ENCODE measurements around the gene CYFIP2.
A peak's percentile ranks its signal among the peaks of the same experiment; 100 is the strongest.

CYFIP2 gene

GRCh38 chr5:157258450-157258849 lies 7.5 kb upstream of the CYFIP2 start:
- DNase-seq (ENCODE audit: low read depth in 2 of 2) = no peak

DNA sequence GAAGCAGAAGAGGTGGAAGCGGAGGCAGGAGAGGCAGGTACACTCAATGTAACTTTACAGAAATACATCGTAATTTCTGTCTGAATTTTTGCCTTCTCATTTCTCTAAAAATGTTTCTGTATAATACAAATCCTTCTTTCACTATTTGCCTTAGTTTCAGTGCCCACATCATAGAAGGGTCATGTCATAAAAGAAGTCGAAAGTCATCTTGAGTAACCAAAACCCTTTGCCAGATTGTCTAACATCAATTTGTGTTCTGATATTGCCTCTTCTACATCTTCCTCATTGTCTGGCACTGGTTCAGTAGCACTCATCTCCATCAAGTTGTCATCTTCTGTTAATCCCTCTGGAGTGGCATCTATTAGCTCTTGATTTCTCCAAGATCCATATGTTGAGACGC lies 6.2 kb upstream of the CYFIP2 start:
- DNase-seq (ENCODE audit: low read depth in 2 of 2) = no peak

- no peak for DNase-seq (ENCODE audit: low read depth in 2 of 2)
Measured at GRCh38 chr5:157263496-157264090, 2.3 kb upstream of the CYFIP2 start.

GRCh38 chr5:157266286-157267007 lies 524 bp downstream of the CYFIP2 start:
- no peak for DNase-seq (ENCODE audit: low read depth in 2 of 2)

GRCh38 chr5:157267025-157267424 lies 1.1 kb downstream of the CYFIP2 start:
- DNase-seq (ENCODE audit: low read depth in 2 of 2) = no peak

GRCh38 chr5:157267761-157268480 lies 2.0 kb downstream of the CYFIP2 start:
- no peak for DNase-seq (ENCODE audit: low read depth in 2 of 2)

DNA sequence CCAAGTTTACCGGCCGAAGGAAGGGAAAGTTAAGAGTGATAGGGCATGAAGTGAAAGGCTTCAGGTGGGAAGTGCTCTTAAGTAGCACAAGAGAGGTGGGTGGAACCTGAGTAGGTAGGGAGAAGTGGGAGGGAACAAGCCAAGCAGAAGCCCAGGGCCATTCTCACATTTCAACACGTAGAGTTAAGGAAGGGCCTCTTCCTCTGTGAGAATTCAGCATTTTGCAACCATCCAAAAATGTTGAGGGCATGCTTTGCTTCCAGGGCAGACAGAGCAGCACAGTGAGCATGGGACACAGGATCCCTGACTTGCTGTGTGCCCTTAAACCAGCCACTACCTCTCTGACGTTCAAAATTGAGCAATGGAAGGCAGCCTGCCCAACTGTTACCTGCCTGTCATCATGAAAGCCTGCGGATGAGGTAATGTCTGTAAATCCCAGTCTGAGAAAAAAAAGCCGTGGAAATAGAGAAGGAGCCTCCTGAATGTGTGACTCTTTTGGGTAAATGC lies 3.3 kb downstream of the CYFIP2 start:
- DNase-seq (ENCODE audit: low read depth in 2 of 2) = no peak

DNA sequence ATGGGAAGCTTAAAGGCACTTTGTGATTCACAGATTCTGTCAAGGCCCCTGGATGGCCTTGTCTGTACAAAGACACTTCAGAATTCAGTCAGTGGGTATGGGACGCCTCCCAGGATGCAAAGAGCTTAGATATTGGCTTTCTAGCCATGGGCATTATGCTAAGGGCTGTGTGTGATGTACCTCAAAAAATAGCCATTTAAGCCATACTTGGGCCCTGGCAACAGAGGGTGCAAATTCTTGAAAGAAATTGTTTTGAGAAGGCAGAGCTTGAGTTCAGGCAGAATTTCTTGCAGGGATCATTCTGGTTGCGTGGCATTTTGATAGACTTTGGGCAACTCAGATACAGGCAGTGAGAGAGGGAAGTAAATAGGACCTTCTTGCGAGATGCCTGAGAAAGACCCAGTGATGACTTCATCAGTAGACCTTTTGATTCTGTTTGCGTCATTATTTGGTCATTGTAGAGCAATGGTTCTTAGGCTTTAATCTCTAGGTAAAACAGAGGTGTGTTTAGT lies 3.9 kb downstream of the CYFIP2 start:
- no peak for DNase-seq (ENCODE audit: low read depth in 2 of 2)

DNA sequence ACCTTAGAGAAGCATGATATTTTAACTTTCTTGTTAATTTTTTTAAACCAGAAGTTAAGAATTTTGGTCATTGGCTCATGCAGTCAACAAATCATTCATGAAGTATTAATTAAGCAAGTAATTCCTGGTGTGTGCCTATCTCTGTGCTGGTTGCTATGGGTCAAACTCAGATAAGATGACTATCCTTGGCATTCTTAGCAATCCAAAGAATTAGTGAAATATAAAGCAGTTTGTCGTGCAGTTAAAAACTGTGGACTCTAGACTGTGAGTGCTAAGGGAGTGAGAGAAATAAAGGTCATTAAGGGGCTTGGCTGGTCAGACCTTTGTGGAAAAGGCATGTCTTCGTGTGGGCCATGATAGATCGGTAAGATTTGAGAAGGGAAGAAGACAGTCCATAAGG lies 4.8 kb downstream of the CYFIP2 start:
- DNase-seq (ENCODE audit: low read depth in 2 of 2) = no peak

DNA sequence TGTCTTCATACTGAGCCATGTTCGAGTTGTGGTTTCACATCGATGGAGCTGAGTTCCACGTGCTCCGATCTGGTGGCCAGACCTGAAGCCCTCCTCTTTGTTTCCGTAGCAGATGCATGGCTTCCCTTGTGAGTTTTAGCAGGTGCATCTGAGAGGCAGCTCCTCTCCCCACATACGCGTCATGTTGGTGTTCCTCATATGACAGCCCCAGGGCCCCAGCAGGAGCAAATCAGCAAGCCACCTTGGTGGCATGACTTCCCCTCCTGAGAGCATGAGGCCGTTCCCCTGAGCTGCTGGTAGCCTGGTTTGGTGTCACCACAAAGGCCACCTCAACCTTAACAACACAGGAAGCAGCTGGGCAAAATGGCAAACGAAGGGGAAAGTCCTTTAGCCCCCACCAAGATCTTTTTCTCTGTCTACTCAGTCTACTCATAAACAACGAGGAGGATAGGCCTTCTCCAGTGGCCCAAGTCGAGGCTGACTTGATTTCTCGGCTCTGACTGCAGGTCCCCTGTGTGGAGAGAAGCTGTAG lies 5.9 kb downstream of the CYFIP2 start:
- DNase-seq (ENCODE audit: low read depth in 2 of 2) = peak in 1 of 2 donors; percentile 58

GRCh38 chr5:157273131-157273556 lies 7.2 kb downstream of the CYFIP2 start:
- DNase-seq (ENCODE audit: low read depth in 2 of 2) = no peak

GRCh38 chr5:157275403-157275802 lies 9.5 kb downstream of the CYFIP2 start:
- no peak for DNase-seq (ENCODE audit: low read depth in 2 of 2)

DNA sequence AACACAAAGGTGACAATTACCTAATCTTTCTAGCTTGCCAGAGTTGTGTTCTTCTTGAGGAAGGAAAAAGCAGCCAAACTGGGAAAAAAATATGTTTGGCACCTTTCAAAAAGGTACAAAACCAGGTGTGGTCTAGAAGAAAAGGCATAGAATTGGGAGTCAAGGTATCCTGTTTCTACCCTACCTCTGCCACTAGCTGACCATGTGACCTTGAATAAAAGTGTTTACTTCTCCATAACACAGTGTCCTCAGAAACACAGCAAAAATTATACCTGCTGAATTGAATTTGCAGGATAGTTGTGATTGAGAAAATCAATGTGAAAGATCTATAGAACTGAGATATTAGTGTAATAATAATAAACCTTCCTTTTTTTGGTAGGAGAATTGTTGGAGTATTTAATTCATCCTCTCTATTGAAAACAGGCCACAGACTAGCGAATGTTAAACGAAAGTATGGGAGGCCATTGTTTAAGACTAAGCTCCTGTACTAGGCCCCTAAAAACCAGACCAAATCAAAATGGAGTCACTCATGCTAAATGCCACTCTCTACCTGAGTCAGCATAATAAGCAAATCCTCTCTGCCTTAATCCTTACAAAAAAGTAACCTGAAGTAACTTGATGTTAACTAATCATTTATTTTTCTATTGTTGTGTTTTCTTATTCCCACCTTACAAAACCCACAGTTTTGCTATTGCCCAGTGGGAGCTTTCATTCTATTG lies 12.6 kb downstream of the CYFIP2 start:
- no peak for DNase-seq (ENCODE audit: low read depth in 2 of 2)

- DNase-seq (ENCODE audit: low read depth in 2 of 2) = no peak
Measured at GRCh38 chr5:157279605-157280239, 13.8 kb downstream of the CYFIP2 start.

DNA sequence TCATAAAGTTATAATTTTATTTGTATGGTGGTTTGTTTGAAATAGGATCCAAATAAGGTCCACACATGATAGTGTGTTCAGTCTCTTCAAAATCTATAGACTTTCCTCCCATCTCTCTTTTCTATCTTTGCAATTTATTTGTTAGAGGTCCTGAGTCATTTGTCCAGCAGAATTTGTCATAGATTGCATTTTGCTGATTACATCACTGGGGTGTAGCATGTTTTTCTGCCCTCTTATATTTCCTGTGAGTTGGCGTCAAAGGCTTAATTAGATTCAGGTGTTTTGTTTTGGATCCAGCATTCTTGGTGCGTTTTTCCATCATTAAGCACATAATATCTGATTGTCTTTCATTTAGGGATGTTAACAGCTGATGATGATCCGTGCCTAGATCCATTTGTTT lies 15.0 kb downstream of the CYFIP2 start:
- no peak for DNase-seq (ENCODE audit: low read depth in 2 of 2)

DNA sequence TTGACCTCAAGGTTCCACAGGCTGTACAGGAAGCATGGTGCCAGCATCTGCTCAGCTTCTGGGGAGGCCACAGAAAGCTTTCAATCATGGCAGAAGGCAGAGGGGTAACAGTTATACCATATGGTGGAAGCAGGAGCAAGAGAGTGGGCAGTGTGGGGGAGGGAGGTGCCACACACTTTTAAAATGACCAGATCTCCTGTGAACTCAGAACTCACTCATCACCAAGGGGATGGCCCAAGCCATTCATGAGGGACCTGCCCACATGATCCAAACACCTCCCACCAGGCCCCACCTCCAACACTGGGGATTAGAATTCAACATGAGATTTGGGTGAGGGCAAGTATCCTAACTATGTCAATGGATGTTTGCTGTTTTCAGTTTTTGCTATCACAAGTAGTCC lies 16.2 kb downstream of the CYFIP2 start:
- no peak for DNase-seq (ENCODE audit: low read depth in 2 of 2)

- no peak for DNase-seq (ENCODE audit: low read depth in 2 of 2)
Measured at GRCh38 chr5:157283434-157283833, 17.5 kb downstream of the CYFIP2 start.

DNA sequence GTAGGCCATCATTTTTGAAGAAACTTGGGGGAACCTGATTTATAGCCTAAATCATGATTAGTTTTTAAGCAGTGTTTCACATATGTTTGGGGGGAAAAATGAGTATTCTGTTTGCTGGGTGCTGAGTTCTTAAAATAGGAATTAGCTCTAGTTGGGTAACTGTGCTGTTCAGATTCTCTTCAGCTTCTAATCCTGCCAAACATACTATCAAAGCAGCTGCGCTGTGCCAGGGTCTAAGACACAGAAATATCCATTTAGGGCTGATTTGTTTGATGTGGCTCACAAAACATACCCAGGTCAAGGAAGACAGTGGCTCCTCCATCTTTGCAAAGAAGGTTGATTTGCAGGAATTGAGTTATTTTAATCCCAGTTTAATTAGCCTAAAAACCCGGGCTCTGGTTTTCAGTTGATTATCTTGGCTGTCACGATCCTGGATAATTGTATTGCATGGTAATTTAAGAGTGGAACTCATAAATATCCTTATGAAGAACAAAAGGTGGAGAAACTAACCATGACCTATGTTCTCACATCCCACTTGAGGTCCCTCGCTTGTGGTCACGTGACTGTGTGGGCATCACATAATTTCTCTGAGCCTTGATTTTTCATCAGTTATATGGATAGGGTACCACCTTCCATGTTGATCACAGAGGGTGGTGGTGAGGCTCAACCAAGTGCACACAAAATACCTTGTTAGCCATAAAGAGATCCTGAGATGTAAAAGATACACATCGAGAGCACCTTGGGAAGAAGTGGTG lies 18.7 kb downstream of the CYFIP2 start:
- no peak for DNase-seq (ENCODE audit: low read depth in 2 of 2)

- no peak for DNase-seq (ENCODE audit: low read depth in 2 of 2)
Measured at GRCh38 chr5:157285310-157286035, 19.6 kb downstream of the CYFIP2 start.

- DNase-seq (ENCODE audit: low read depth in 2 of 2) = no peak
Measured at GRCh38 chr5:157286761-157287211, 20.9 kb downstream of the CYFIP2 start.
